HUES6 (cell line): ENCODE data around the gene MORN4.
A peak's percentile ranks its signal among the peaks of the same experiment; 100 is the strongest.
"Not testable (repeated sequence)": the region's sequence is repeated elsewhere in the genome, so short reads cannot be mapped to it uniquely, and the experiment has no call there.

Source experiments
- H3K27ac ChIP-seq: 2 replicates; pipeline ENCODE4 v1.7.0; 2013; ENCODE audit warnings: low read depth, mild to moderate bottlenecking, low read length, inconsistent platforms
- H3K27me3 ChIP-seq: 2 replicates; pipeline ENCODE4 v1.6.1; 2013; ENCODE audit warnings: low read length; ENCODE audit not compliant: control insufficient read depth, insufficient read depth
- H3K36me3 ChIP-seq: 2 replicates; pipeline ENCODE4 v1.6.1; 2013; ENCODE audit warnings: low read length; ENCODE audit not compliant: control insufficient read depth, insufficient read depth
- H3K4me1 ChIP-seq: 2 replicates; pipeline ENCODE4 v1.6.1; 2013; ENCODE audit warnings: low read length; ENCODE audit not compliant: control insufficient read depth, insufficient read depth
- H3K4me3 ChIP-seq: 2 replicates; pipeline ENCODE4 v1.5.1; 2013; ENCODE audit warnings: low read depth, low read length
- H3K9ac ChIP-seq: one replicate; pipeline ENCODE4 v1.6.1; 2013; ENCODE audit warnings: mild to moderate bottlenecking, low read length
- H3K9me3 ChIP-seq: 2 replicates; pipeline ENCODE4 v1.6.1; 2013; ENCODE audit warnings: low read depth, low read length; ENCODE audit not compliant: control insufficient read depth, insufficient read depth

Gene MORN4

GRCh38 chr10:97659589-97659988 is 26.3 kb upstream of the MORN4 start:
- no peaks in the 10 kb centered on the region for H3K9me3 ChIP-seq
- no peak overlapping the region for H3K9ac ChIP-seq
- H3K4me3 ChIP-seq: no peak overlapping the region
- H3K27me3 ChIP-seq: no peaks in the 10 kb centered on the region
- H3K27ac ChIP-seq: no peak overlapping the region
- no peaks in the 10 kb centered on the region for H3K4me1 ChIP-seq
- peaks cover 64% of the 10 kb centered on the region for H3K36me3 ChIP-seq

GRCh38 chr10:97656777-97657176 is 23.5 kb upstream of the MORN4 start:
- Histone ChIP-seq H3K4me1 (peaks cover under 1% of the 10 kb centered on the region; the same call in 1 of the 2 replicates), H3K36me3 (peaks cover 70% of the 10 kb centered on the region)

GRCh38 chr10:97651773-97652172 is 18.5 kb upstream of the MORN4 start:
- Histone ChIP-seq H3K4me3 (no peak overlapping the region), H3K9me3 (no peaks in the 10 kb centered on the region), H3K9ac (no peak overlapping the region), H3K27ac (peak overlapping the region; percentile 23; the same call in 1 of the 2 replicates), H3K36me3 (peaks cover 58% of the 10 kb centered on the region), H3K27me3 (no peaks in the 10 kb centered on the region), H3K4me1 (peaks cover 26% of the 10 kb centered on the region)

More at GRCh38 chr10:97656777-97657176, 23.5 kb upstream of the MORN4 start:
- Histone ChIP-seq H3K27ac (no peak overlapping the region), H3K27me3 (no peaks in the 10 kb centered on the region), H3K4me3 (no peak overlapping the region), H3K9me3 (no peaks in the 10 kb centered on the region), H3K9ac (no peak overlapping the region)

GRCh38 chr10:97650726-97651125 is 17.4 kb upstream of the MORN4 start:
- Histone ChIP-seq H3K4me1 (peaks cover 26% of the 10 kb centered on the region), H3K4me3 (no peak overlapping the region), H3K36me3 (peaks cover 47% of the 10 kb centered on the region), H3K9ac (no peak overlapping the region), H3K9me3 (no peaks in the 10 kb centered on the region), H3K27ac (no peak overlapping the region), H3K27me3 (no peaks in the 10 kb centered on the region)

GRCh38 chr10:97649405-97649750 is 16.1 kb upstream of the MORN4 start:
- H3K9ac ChIP-seq, H3K27me3 ChIP-seq, H3K4me3 ChIP-seq, H3K9me3 ChIP-seq: not testable (repeated sequence)
- peak overlapping the region; percentile 34; the same call in 1 of the 2 replicates for H3K27ac ChIP-seq
- H3K4me1 ChIP-seq: peaks cover 26% of the 10 kb centered on the region
- peaks cover 45% of the 10 kb centered on the region for H3K36me3 ChIP-seq

GRCh38 chr10:97648562-97649404 is 15.5 kb upstream of the MORN4 start:
- Histone ChIP-seq H3K27ac (peak overlapping the region; percentile 34), H3K4me1 (peaks cover 26% of the 10 kb centered on the region), H3K4me3 (peak overlapping the region; percentile 20), H3K27me3 (no peaks in the 10 kb centered on the region), H3K9ac (no peak overlapping the region), H3K9me3 (no peaks in the 10 kb centered on the region), H3K36me3 (peaks cover 41% of the 10 kb centered on the region)

- Histone ChIP-seq H3K27me3 (no peaks in the 10 kb centered on the region), H3K36me3 (peaks cover 35% of the 10 kb centered on the region), H3K9ac (no peak overlapping the region), H3K4me1 (peaks cover 26% of the 10 kb centered on the region), H3K9me3 (no peaks in the 10 kb centered on the region), H3K4me3 (no peak overlapping the region), H3K27ac (no peak overlapping the region)
These were observed 14.3 kb upstream of the MORN4 start for GRCh38 chr10:97647556-97647955.

GRCh38 chr10:97644936-97645335 is 11.6 kb upstream of the MORN4 start:
- Histone ChIP-seq H3K27me3 (no peaks in the 10 kb centered on the region), H3K27ac (no peak overlapping the region), H3K9me3 (no peaks in the 10 kb centered on the region), H3K9ac (no peak overlapping the region), H3K4me1 (peaks cover 28% of the 10 kb centered on the region), H3K4me3 (no peak overlapping the region), H3K36me3 (peaks cover 15% of the 10 kb centered on the region)

- H3K4me1 ChIP-seq: peaks cover 19% of the 10 kb centered on the region
- no peak overlapping the region for H3K27ac ChIP-seq
- H3K9me3 ChIP-seq: no peaks in the 10 kb centered on the region
- H3K27me3 ChIP-seq: no peaks in the 10 kb centered on the region
- no peak overlapping the region for H3K4me3 ChIP-seq
- H3K36me3 ChIP-seq: peaks cover 15% of the 10 kb centered on the region
- no peak overlapping the region for H3K9ac ChIP-seq
These were observed 10.2 kb upstream of the MORN4 start for GRCh38 chr10:97643441-97643985.

GRCh38 chr10:97642471-97643159 is 9.3 kb upstream of the MORN4 start:
- Histone ChIP-seq H3K4me1 (peaks cover 11% of the 10 kb centered on the region), H3K36me3 (peaks cover 15% of the 10 kb centered on the region)
- not testable (repeated sequence) for H3K27ac ChIP-seq, H3K9me3 ChIP-seq, H3K4me3 ChIP-seq, H3K9ac ChIP-seq, H3K27me3 ChIP-seq
